8988T (cell line): ENCODE measurements around the gene FAT2.
"Not testable (repeated sequence)": the region's sequence is repeated elsewhere in the genome, so short reads cannot be mapped to it uniquely, and the experiment has no call there.

Experiments used
- DNase-seq: peaks from one replicate; pipeline ENCODE4 v3.0.0; 2011

Gene FAT2

GRCh38 chr5:151580239-151580638 lies 10.9 kb downstream of the FAT2 start:
- DNase-seq: no peak

- DNase-seq: not testable (repeated sequence)
Measured at GRCh38 chr5:151579146-151579545, 12.0 kb downstream of the FAT2 start.

GRCh38 chr5:151578326-151579025 lies 12.7 kb downstream of the FAT2 start:
- DNase-seq: no peak

- DNase-seq: no peak
Measured at GRCh38 chr5:151577566-151577965, 13.6 kb downstream of the FAT2 start.

GRCh38 chr5:151574444-151574996 lies 16.6 kb downstream of the FAT2 start:
- DNase-seq: no peak

GRCh38 chr5:151572657-151573368 lies 18.3 kb downstream of the FAT2 start:
- DNase-seq: no peak

- DNase-seq: no peak
Measured at GRCh38 chr5:151571270-151572173, 19.6 kb downstream of the FAT2 start.

GRCh38 chr5:151570512-151571269 lies 20.4 kb downstream of the FAT2 start:
- no peak for DNase-seq

GRCh38 chr5:151570058-151570457 lies 21.1 kb downstream of the FAT2 start:
- no peak for DNase-seq

- DNase-seq: no peak
Measured at GRCh38 chr5:151569132-151570046, 21.7 kb downstream of the FAT2 start.

- no peak for DNase-seq
Measured at GRCh38 chr5:151568036-151568435, 23.1 kb downstream of the FAT2 start.

- no peak for DNase-seq
Measured at GRCh38 chr5:151565971-151566370, 25.2 kb downstream of the FAT2 start.

GRCh38 chr5:151562019-151562707 lies 29.0 kb downstream of the FAT2 start:
- no peak for DNase-seq

- no peak for DNase-seq
Measured at GRCh38 chr5:151557951-151558350, 33.2 kb downstream of the FAT2 start.

- DNase-seq: no peak
Measured at GRCh38 chr5:151557466-151557865, 33.7 kb downstream of the FAT2 start.

GRCh38 chr5:151556806-151557205 lies 34.3 kb downstream of the FAT2 start:
- no peak for DNase-seq

- DNase-seq: no peak
Measured at GRCh38 chr5:151555760-151556576, 35.2 kb downstream of the FAT2 start.

GRCh38 chr5:151553695-151554094 lies 37.4 kb downstream of the FAT2 start:
- DNase-seq: no peak

- no peak for DNase-seq
Measured at GRCh38 chr5:151553130-151553670, 37.9 kb downstream of the FAT2 start.
